HG02840 (cell line): Measurements from ENCODE around the gene CXorf58.

Source experiments
- ATAC-seq: cut with Tn5 transposase; IDR thresholded peaks from one replicate; pipeline ENCODE4 v1.9.1; 2021; ENCODE audit warnings: mild to moderate bottlenecking, moderate library complexity, moderate number of reproducible peaks; ENCODE audit not compliant: unreplicated experiment, low FRiP score

The CXorf58 gene

DNA sequence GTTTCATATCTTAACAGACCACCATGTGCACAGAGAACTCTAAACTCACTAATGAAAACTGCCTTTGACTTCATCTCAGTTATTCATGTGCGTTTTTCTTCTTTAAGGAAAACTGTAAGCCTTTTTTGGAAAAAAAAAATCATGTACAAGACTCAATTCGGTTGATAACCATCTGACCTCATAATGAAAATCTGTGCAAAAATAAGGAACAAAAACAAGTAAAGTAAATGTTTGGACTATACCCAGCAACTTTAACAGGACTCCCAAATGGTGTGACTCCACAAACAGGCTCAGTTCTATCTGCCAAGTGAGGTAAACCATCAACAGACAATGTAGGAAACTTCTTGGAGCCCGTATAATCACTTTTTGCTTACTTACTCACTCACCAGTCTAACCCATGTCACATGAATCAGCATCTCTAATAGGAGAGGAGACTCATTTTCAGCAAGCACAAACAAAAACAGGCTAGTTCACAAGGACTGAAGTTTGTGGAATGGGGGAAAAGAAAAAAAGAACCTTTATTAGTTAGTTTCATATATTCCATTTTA is 9.3 kb upstream of the CXorf58 start:
- no peak for ATAC-seq

DNA sequence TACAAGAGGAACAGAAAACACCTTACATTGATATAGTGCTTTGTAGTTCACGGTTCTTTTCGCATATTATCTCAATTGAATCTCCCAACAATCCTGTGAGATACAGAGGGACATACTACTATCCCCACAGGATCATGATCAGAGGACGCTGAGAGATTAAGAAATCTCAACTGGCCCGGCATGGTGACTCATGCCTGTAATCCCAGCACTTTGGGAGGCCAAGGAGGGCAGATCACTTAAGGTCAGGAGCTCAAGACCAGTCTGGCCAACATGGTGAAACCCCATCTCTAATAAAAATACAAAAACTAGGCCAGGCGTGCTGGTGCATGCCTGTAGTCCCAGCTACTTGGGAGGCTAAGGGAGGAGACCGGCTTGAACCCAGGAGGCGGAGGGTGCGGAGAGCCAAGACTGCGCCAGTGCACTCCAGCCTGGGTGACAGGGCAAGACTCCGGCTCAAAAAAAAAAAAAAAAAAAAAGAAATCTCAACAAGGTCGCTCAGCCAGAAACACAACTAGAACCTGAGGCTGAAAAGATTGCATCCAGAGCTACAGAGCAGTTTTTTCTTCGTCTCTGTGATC is 7.5 kb upstream of the CXorf58 start:
- ATAC-seq: no peak

DNA sequence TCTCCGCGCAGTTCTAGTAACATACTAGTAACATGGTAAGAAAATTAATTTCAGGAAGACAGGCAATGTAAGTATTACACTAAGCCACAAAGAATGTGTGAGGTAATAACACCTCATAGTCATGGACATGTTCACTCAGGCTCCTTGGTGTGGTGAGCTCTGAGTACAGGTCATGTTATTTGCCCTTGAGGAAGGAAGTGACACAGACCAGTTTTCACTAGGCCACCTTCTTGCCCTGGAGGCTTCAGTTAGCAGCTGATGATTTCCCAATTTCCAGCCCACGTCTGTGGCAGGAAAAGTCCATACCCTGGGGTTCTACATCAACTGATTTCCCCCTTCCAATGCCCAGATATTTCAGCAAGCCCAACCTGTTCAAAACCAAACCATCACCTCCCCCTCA is 6.7 kb upstream of the CXorf58 start:
- no peak for ATAC-seq

DNA sequence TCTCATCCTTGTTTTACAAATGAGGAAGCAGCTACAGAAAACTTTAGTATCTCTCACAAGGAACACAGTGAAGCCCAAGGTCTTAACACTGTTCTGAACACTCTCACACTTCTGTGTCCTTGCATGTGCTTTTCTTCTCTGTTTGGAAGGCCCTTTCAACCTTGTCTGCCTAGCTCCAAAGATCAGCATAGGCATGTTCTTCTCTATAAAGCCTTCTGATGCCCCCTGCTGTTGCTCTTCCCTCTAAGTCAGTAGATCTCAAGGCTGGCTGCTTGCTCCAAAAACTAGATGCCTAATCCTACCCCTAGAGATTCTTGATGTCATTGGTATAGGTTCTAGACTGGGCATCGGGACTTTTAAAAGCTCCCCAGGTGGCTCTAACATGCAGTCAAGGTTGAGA is 6.0 kb upstream of the CXorf58 start:
- ATAC-seq: peak; percentile 49

DNA sequence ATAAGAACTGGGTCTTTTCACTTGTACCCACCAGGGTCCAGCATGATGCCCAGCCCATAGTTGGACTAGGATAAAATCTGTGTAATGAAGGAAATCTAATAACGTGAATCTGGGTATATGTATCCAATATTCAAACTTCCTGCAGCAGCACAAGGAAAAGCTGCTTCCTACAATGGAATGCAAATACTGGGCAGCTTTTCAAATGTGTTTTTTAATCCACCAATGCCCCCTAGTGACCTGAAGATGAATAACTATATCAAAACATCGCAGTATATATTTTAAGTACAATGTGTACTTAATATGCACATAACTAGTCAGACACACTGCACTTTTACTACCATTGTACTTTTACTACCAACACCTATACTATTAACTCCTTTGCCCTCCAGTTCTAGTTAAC is 5.4 kb upstream of the CXorf58 start:
- no peak for ATAC-seq

DNA sequence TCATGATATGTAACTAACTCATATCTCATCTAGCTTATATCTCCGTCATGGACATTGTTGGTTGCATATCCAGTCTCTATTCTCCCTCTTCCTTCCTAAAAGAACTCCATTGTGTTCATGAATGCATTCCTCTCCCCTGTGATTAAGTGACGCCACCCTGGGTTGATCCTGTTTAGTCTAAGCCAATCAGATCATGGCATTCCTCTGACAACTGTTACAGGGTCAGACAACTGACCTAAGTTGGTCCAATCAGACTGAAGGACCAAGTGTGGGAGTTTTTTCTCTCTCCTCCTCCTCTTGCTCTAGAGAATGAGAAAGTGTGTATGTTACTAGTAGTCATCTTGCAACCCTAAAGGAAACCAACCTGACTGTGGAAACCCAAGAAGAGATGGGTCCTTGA is 3.7 kb upstream of the CXorf58 start:
- ATAC-seq: no peak

DNA sequence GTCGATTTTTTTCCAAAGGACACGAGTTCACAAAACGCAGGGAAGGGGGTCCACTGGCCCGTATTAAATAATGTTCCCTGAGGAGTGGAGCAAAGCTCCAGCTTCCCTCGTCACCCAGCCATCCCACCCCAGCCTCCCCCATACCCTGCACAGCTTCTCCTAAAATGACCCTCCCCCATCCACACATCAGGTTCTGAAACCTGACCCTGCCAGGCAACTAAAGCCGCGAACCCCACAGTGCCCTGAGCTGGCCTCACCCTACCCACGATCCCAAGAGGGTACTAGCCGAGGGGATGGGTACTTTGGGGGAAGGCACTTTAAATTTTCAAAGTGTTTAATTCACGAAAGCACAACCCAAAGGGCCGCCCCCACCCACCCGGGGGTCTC is 702 bp upstream of the CXorf58 start:
- ATAC-seq: peak; percentile 3

DNA sequence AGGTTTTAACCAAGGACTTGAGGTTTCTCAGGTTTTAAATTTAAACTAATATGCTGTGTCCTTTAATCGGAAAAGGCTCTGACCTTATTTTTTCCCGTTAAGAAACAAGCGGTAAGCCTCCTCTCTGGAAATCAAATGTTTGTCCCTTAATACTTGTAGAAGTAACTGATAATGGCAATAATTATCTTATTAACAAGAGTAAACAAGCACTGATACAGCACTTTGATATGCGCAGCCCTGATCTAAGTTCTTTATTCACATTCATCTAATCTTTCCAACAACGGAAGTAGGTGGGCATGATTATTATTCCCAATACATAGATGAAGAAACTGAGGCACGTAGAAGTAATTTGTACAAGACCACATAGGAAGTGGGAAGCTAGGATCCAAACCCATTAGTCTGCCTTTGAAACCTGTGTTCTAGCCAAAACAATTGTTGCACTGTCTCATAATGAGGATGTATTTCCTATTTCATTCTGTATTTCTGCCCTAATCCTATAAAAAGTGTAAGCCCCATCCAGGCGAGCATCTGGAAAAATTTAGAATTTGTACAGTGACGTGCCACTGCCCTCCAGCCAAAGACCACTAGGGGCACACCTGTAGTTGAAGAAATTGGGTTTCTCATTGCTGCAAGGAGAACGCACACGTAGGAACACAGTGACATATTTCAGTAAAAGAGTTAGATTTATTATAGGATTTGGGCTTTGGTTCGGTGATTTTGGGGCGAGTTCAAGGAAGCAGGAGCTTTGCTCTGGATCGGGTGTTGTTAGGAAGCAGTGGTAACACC is 606 bp downstream of the CXorf58 start:
- ATAC-seq: no peak

DNA sequence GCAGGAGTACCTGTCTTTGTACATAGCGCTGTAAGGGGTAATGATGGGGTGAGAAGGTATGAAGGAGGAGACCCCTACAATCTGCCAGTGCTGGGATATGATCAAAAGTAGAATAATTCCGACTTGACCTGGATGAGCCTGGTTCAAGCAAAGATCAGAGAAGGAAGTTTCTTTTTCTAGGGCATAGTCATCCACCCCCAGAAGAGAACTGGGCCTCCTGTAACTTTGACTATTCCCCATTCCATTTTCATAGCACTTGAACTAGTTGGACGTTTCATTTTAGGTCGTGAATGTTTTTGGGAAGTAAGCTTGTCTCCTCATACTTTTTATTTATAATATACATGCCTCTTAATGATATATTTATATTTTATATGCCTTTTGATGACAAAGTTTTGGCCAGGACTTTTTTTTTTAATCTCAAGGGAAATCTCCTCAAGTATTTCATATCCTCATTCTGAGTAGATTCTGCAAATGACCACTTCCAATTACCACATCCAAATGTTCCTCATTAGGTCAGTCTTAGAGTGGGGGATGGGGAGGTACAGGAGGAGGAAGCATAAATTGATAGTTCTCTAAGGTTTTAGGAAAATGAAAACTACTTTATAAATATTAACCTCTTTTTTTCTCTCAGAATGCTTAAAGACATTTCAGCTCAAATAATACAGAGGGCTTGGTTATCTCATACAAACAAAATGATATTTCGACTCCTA is 3.5 kb downstream of the CXorf58 start:
- no peak for ATAC-seq

DNA sequence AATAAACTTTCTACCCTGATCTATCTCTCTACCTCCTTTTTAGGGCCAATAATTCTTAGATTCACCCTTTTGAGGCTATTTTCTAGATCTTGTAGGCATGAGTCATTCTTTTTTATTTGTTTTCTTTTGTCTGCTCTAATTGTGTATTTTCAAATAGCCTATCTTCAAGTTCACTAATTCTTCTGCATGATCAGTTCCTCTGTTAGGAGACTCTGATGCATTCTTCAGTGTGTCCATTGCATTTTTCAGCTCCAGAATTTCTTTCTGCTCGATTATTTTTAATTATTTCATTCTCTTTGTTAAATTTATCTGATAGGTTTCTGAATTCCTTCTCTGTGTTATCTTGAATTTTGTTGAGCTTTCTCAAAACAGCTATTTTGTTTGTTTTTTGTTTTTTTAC is 11.3 kb downstream of the CXorf58 start:
- ATAC-seq: no peak

DNA sequence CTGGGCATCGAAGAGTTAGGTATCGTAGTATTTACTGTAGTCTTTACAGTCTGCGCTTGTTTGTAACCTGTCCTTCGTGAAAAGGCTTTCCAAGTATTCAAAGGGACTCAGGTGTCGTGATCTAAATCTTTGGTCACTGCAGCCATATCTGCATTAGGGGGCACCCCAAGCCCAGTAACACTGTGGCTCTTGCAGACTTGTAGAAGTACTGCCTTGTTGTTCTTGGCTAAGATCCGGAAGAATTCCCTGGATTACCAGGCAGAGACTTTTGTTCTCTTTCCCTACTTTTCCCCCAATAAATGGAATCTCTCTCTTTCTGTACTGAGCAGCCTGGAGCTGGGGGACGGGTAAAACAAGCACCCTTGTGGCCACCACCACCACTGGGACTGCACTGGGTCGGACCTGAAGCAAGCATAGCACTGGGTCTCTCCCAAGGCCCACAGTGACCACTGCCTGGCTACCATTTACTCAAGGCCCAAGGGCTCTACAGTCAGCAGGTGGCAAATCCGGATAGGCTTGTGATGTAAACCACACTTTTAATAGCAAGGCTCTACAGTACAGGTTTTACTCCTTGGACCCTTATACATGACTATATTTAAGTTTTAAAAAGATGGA is 12.0 kb downstream of the CXorf58 start:
- ATAC-seq: no peak

DNA sequence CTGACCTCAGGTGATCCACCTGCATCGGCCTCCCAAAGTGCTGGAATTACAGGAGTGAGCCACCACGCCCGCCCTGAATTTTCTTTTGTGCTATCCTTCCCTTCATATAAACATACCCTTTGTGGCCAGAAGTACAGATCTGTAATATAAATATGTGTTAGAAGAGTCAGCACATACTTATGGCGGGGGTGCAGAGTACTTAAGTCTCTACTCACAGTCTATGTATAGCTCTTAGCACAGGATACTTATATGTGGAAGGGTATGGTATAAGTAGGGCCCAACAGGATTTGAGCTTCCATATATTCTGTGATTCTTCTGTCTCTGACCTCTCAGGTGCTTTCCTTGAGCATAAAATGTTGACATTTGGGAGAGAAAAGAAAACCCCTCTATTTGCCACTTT is 18.2 kb downstream of the CXorf58 start:
- no peak for ATAC-seq

DNA sequence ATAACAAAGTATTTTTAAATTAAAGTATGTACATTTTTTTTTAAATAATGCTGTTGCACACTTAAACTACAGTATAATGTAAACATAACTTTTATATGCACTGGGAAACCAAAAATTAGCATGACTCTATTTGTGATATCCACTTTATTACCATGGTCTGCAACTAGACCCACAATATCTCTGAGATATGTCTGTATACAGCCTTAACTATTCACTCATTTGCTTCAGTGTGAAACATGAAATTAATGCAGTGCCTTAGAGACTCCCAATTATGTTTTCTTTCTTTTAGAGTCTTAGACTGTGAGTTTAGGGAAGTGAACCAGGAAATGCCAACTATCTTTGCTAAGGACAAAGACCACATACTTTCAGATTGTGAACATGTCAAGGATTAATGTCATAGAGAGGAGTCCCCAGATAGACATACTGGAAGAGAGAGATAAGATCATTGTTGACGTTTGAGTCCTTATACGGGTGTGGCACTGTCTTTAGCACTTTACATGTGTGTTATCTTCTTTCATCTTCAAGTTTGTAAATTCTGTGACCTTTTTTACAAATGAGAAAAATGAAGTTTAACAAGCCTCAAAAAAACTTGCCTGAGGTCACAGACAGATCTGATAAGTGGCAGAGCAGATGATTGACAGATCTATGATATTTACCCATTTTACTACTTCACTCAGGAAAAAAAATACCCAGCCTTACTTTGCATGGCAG is 23.2 kb downstream of the CXorf58 start:
- no peak for ATAC-seq

DNA sequence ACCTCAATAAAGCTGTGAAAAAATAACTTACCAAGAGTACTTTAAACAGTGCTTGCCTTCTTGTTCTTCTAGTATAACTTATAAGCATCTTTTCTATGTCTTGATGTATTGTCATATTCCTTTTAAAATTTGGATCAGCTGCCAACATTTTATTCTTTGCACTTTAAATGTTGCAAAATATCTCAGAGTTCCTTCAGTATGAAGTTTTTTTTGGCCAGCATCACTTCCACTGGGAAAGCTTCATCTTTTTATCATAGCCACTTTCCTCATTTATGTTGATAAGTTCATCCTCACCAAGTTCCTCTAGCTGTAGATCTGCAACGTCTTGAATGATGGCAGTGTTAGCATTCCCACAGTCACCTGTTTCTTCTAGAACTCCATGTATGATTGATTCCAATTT is 24.2 kb downstream of the CXorf58 start:
- no peak for ATAC-seq

DNA sequence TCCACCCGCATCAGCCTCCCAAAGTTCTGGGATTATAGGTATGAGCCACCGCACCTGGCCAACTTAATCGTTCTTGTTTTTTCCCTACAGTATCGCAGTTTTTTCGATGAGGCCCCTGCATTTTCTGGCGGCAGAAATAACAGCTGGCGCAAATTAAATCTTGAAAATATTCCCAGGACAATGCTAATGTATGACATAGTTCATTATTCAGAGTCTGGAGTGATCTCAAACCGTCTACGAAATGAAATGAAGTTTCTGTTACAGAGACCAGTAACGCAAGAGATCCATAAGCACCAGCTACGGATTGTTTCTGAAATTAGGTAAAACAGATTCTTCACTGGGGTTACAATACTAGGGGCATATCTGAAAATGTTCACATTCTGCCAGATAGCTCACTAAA is 27.3 kb downstream of the CXorf58 start:
- ATAC-seq: no peak

DNA sequence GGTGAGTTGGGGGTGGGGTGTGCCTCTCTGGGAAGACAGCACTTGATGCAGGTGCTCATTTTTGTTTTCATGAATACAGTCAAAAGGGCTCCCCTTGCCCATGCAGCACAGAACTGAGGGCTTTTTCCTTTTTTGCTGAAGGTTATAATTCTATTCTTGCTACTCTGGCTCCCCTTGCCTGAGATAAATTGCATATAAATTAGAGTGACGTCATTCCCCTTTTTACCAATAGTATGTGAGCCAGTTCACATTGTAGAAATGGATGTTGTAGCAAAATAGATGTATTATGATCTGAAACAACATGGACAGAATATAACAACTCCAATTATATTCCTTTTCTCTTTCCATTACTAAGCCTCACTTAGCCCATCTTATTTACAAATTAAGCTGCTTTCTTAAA is 28.4 kb downstream of the CXorf58 start:
- ATAC-seq: no peak

DNA sequence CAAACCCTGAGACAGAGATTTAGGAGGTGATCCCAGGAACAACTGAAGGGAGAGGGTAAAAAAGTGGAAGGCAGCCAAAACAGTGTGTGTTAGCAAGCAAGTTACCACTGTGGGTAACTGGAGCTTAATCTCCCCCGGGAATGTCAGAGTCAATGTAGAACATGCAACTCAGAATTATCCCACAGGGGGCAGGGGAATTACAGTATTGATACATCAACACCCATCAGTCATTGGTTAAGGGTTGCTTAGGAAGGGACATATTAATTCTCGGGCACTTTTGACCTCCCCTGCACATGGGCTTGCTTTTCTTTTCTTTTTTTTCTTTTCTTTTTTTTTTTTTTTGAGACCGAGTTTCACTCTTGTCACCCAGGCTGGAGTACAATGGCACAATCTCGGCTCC is 29.3 kb downstream of the CXorf58 start:
- ATAC-seq: no peak

DNA sequence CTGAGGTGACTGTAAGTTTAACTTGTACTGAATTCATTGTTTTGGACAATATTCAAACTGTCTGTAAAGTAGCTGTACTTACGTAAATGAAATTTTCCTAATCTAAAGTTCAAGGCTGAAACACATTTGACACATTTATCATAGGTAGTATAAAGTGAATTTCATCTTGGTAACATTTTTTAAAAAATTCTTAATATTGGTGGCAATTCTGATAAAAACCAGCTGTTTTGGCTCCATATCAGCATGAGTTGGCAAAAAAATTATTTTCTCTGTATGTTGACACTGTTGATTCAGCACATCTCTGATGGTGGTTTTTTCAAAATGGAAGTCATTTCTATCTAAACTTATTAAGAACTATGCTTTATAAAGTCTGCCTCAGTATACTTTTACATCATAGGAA is 30.9 kb downstream of the CXorf58 start:
- no peak for ATAC-seq

DNA sequence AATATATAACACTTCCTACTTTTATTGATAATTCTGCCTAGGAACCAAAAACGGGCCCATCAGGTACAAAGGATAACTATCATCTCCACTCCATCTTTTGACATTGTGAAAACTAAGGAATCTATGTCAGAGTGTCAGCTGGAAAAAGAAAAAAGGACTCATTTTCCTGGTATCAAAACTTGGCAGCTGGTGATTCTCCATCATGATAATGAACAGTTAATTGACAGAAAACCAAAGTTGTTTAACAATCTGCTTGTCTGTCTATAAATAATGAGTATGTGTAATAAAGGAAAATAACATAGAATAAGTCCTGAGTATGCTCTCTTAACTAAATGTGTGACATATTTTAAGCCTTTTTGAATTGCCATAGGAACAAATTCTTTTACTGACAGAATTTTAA is 31.4 kb downstream of the CXorf58 start:
- ATAC-seq: no peak

DNA sequence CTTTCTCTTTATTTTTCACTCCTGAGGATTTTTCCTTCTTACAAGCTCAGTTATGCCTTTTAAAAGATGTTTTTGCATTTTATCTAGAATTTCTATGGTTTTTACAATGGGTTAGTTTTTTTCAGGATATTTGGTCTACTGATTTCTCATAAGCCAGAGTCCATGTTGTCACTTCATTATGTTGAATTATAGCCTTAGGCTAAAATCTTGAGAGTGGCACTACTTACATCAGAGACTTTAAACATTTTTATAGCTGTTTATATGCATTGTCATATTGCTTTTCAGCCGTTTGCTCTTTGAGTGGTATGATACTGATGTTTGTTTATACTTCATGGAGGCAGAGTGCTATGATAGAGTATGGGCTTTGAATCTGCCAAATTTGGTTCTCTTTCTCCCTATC is 36.4 kb downstream of the CXorf58 start:
- no peak for ATAC-seq

DNA sequence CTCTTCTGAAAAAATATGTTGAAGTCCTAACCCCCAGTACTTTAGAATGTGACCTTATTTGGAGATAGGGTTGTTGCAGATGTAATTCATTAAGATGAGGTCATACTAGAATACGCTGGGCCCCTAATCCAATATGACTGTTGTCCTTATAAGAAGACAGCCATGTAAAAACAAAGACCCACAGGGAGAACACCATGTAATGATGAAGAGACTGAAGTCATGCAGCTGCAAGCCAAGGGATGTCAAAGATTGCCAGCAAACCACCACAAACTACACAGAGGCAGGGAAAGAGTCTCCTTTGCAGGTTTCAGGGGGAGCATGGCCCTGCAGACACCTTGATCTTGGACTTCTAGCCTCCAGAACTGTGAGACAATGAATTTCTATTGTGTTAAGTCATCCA is 37.4 kb downstream of the CXorf58 start:
- ATAC-seq: no peak
